ENCODE data around the gene CASK.

Gene CASK

DNA sequence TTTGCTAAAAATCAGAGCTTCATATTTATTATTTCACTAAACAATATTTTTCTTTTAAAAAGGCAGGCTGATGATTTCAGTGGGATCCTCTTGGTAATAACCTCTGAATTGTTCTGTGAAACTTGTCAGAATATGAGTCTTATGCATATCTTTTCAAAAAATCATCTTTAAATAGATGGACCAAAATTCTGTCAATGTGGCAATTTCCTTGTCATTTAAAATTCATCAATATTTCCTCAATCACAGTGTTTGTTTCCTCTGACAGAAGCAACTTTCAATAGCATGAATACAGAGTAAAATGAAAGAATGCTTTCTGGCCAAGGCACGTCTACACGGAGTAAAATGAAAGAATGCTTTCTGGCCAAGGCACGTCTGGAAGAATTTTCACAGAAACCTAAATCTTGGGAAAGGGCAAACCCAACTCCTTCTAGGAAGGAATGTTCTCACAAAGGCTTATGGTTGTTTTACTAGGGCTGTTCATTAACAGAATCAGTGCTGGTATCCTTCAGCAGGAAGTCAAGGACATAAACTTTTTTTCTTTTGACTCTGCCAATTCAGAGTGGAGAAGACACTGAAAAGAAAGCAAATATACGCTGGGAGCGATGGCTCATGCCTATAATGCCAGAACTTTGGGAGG, 333.6 kb downstream of the CASK start:
- no peak for DNase-seq (ENCODE audit: low read depth in 4 of 4, low spot score in 1 of 4)

DNA sequence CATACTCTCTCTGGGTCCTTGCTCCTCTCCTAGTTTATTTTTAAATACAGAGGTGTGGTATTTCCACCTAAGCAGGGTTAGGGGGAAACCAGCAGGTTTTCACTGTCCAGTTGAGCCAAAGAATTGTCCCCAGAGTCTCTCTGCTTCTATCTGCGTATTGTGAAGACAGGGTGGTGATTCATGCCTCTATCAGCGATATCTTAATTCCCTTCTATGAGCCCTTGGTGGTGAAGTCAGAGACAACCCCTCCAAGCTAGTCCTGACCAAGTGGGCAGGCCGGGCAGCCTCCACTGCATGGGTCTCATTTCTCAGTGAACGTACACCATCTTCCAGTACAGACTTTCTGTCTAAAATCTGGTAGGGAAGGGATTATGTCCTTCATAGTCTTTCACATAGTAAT, 335.1 kb downstream of the CASK start:
- no peak for DNase-seq (ENCODE audit: low read depth in 4 of 4, low spot score in 1 of 4)

DNA sequence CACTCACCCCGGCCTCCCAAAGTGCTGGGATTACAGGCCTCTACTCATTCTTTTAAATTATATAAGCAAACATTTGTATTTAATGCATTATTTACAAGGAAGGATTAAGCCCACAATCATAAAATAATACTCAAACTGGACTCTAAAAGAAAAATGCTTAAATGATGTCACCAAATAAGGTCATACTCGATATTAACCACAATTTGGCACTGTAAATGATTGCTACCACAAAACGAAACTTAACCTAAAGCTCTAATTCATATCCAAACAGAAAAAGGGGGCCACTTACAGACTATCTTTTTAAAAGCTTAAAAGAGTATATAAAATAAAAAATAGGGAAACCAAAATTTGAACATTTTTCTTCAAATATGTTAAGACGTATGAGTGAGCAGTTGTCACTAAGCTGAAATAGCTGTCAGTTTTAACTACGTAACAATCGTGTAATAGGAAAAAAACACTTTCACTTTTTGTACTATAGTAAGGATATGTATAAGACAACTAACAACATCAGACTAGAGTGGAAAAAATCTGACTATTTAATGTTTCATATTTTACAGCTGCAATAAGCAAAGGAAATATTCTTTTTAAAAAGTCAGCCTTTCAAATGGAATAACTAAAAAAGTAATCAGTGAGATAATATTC, 342.8 kb downstream of the CASK start:
- DNase-seq (ENCODE audit: low read depth in 4 of 4, low spot score in 1 of 4), result no peak

DNA sequence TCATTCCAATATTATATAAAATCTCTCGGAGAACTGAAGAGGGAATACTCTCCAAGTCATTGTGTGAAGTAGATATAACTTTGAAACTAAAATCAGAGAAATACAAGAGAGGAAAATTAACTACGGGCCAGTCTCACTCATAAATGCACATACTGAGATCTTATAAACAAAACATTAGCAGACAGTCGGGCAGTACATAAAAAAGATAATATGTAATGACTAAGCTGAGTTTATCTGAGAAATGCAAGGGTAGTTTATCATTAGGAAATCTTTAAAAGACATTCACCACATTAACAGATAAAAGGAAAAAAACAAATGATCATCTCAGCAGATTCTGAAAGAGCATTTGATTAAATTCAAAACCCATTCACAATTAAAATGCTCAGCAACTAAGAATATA, 359.5 kb downstream of the CASK start:
- DNase-seq (ENCODE audit: low read depth in 4 of 4, low spot score in 1 of 4), result no peak

DNA sequence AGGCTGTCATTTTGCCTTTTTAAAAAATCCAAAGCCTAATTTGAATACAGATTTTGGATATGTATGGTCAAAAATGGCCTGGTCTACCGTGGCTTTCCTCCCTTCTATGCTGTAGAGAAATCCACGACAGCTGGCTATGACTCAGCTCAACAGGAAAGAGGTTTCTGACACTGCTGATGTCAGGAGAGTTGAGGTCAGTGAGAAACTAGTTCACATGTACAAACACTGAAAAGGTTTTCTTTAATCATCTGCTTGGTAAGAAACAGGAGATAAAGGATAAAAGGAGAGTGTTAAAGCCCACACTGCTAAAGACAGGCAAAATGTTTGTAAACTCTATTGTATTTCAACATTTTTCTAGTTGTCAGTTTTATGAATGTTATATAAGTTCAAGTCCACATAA, 362.3 kb downstream of the CASK start:
- DNase-seq (ENCODE audit: low read depth in 4 of 4, low spot score in 1 of 4), result no peak

DNA sequence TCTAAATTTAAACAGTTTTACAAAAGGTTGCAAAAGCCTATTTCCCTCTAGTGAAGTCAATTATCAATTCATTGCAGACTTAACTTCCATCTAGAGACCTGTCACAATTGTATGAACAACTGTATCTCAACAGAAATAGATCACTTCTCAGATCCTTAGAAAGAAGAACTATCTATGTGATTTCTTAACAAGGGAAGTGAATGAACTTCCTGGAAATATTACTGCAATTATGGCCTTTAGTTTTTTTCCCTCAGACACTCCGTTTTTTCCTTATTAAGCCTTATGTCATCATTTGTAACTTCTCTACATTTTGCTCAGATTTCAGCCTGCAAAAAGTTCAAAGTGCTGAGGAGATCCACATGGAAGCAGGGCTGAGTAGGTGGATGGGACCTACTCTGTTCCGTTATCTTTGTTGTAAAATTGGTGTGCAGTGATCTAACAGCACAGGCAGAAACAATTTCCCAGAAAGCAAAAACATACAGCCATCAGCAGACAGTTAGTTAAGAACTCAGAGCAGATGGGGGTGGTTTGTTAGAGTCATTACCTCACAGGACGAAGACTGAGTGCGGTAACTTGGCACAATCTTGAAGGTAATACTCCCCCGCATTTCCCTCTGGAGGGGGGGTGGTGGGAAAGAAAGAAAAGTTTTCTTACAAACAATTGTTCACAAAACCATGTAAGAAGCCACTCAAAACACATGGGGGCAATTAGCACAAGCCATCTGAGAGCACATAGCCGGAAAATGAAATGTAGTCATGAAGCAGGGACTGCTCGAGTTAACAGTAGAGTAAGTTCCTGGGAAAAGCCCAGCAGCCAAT, 363.9 kb downstream of the CASK start:
- DNase-seq (ENCODE audit: low read depth in 4 of 4, low spot score in 1 of 4), result no peak

DNA sequence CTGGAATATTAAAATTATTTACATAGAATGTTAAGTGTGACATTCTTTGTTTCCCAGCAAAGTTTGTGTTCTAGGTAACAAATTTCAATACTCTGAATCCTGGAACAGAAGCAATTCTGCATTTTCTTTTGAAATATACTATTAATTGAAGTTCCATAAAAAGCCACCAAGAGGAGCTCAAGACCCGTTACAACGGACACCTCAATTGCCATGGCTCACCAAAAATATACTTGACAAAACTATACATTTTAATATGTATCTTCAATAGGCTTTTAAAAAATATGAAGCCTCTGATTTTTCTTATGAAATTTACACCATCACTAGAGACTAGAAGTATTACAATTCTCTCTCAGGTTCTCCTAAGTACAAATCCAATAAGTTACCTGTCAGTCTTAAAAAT, 364.8 kb downstream of the CASK start:
- DNase-seq (ENCODE audit: low read depth in 4 of 4, low spot score in 1 of 4), result no peak

DNA sequence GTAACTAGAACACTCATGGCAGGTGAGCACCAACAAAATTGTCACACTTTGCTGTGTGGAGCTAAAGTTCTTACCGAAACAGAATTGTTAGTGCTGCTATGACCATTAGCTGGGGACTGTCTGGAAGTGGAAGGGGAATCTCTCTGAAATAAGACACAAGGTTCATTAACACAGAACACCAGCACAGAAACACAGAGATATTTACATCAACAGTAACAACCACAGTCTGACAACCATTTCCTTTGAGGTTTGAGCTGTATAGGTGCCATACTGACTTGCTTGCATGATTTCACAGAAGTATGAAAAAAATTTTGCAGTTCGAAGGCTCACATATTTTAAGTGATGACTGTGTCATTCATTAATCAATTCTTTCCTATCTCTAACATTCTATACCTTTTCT, 366.4 kb downstream of the CASK start:
- DNase-seq (ENCODE audit: low read depth in 4 of 4, low spot score in 1 of 4), result no peak

DNA sequence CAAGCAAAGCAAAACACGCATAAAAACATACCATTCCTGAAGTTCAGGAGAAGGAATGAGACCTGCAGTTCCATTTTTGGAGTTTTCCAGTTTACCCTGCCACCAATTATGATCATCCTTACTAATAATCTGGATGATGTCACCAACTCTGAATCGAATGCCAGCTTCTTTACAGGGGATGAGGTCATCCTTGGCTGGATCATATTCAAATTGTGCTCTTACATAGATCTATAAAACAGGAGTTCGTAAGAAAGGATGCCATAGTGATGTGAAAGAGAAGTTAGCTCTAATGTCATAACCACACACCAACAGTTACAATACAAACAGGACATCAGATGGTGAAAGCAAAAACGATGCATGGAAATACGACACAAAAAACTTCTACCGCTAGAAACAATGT, 369.7 kb downstream of the CASK start:
- no peak for DNase-seq (ENCODE audit: low read depth in 4 of 4, low spot score in 1 of 4)

DNA sequence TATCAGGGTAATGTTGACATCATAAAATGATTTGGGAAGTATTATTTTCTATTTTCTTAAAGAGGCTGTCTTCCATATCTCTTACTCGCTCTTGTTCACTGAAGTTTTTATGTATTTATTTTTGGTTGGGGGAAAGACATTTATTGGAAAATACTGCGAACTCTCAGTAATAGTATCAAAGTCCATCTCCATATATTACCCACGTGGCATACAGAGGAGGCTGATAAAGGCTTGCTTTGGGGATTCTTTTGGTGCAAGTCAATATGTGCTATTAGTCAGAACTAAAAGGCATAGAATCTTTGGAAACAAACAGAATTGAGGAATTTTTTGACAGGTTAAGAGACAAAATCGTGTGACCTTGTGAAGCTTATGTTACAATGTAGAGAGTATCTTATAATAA, 374.9 kb downstream of the CASK start:
- no peak for DNase-seq (ENCODE audit: low read depth in 4 of 4, low spot score in 1 of 4)

DNA sequence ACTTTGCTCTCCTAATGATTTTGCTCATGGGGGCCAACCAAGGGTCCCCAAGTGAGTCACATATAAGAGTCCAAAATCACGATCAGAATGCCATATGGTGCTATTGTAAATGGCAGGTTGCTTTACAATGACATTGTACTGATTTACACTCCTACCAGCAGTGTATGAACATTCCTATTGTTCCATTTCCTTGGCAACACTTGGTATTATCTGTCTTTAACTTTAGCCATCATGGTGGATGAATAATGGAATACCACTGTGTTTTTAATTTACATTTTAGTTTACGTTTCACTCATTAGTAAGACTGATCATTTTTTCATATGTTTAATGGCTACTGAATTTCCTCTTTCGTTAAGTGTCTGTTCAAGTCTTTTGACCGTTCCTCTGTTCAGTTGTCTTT, 379.7 kb downstream of the CASK start:
- no peak for DNase-seq (ENCODE audit: low read depth in 4 of 4, low spot score in 1 of 4)

DNA sequence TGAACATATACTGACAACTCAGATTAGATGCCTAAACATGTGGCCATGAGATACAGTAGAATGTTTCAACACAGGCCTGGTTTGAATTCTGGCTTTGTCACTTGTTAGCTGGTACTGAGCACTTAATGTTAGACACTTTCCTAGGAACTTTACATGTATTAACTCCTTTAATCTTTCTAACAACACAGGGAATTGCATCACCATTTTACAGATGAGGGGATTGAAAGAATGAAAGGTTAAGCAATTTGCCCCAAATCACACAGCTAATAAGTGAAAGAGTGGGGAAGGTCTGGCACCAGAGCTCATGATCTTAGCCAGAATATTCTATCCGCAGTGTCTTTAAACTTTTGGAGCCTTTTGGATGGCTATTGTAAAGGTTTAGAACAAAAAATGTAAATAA, 380.3 kb downstream of the CASK start:
- no peak for DNase-seq (ENCODE audit: low read depth in 4 of 4, low spot score in 1 of 4)

DNA sequence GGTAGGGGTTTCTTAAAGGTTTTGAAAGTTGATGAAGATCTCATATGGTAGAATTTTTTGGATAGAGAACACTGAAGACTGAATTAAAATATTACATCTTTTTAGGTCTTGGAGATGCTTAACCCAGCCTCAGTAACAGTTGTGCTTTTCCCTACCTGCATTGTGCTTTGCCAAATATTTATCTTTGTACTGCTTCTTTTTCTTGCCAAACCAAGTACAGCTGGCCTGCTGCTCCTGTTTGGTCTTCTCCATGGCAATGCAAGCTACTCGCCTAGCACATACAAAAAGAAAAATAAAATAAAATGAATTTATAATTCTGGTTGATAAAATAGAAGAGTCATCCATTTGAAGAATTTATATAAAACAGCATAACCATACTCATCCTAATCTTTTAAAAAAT, 380.8 kb downstream of the CASK start:
- no peak for DNase-seq (ENCODE audit: low read depth in 4 of 4, low spot score in 1 of 4)

DNA sequence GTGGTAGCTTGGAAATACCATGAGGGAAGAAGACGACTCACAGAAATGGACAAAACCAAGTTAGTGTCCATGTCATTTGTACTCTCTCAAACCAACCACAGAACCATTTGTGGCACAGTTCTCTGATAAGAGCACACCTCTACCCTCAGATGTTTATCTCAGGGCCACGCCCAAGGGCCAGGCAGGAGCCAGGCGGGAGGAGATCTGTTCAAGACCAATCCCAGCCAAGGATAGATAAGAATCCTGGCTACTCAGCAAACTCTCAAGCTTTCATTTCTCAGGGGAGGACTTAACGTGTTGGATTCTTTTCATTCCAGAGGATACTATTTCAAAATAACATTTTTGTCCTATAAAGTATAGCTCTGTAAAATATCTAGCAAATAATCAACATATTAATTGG, 381.2 kb downstream of the CASK start:
- no peak for DNase-seq (ENCODE audit: low read depth in 4 of 4, low spot score in 1 of 4)

DNA sequence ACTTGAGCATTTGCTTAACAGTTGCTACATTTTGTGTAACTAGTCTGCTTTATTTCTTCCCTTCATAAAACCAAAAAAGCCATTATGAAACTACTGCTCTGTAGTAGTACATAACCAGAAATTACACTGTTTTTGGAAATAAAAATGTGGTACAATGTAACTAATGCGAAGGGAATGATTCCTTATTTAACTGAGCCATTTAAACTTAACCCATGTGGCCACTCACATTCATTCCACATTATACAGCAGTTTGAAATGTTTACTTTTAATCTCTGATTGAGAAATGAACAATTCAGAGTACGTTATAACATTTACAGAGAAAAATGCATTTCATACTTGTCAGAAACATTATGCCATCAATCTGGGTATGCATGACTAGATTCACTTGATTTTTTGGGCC, 382.0 kb downstream of the CASK start:
- DNase-seq (ENCODE audit: low read depth in 4 of 4, low spot score in 1 of 4), result no peak

DNA sequence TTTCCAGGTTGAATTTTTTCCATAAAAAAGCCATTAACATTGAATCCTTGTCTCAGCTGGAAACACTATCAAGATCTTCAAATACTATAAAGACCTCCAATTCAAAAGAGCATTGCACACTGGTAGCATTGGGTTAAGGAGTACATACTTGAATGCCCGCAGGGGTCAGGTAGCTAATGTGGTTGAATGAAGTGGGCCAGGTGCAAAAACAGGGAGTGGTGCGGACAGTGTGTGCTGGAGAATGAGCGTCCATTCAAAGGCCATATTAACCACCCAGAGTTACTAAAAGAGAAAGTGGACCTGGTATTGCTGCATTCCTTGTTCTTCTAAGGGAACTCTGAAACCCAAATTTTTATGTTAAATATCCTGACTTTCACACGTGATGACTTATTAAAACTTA, 384.6 kb downstream of the CASK start:
- no peak for DNase-seq (ENCODE audit: low read depth in 4 of 4, low spot score in 1 of 4)

DNA sequence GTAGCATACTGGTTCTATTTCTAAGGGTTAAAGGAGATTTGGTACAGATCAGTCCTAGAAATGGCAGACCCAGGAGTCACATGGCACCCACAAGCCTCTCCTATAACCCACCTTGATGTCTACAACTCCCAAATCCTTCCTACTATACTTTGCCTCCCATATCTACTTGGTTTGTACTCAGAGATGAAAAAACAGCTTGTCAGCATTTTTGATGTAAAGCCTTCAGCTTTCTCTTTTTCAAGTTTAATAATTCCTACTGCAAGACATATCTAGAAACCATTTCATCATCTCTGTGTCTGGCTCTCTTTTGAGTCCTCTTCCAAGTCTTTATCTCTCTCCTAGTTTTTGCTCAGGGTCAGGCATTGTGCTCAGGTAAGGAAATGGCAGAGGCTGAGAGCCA, 393.3 kb downstream of the CASK start:
- DNase-seq (ENCODE audit: low read depth in 4 of 4, low spot score in 1 of 4), result no peak

DNA sequence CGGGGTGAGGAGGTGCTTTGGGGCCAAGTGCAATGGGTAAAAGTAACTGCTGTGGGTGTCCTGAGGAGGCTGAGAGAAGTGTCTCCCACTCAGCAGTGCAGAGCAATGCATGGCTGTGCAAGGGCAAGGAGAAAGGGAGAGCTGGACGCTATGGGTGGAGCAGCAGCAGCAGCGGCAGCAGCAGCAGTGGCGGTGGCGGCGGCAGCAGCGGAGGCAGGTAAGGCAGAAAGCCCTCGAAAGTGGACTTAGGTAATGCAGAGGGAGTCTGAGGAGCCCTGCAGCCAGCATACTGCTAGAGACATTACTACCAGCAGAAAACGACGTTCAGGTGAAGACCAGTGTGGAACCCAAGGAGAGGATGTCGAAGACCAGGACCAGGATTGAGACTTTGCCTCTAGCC, 394.1 kb downstream of the CASK start:
- DNase-seq (ENCODE audit: low read depth in 4 of 4, low spot score in 1 of 4), result no peak

DNA sequence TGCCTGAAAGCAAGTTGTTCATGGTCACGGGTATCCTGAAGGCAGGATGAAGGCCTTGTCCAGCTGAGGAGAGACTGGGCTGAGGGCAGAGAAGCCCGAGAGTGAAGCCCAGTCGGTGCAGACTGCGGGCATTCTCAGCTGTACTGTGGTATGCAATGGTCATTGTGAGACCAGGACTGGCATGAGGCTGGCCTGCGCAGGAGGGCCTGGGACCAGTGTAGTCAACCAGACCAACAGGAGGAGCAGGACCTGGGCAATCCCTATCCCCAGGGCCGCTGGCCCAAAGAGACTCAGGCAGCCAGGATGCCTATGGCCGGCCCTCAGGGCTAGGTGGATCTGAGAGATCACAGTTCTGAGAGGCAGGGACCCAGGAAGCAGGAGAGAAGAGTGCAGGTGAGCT, 394.6 kb downstream of the CASK start:
- DNase-seq (ENCODE audit: low read depth in 4 of 4, low spot score in 1 of 4), result no peak

DNA sequence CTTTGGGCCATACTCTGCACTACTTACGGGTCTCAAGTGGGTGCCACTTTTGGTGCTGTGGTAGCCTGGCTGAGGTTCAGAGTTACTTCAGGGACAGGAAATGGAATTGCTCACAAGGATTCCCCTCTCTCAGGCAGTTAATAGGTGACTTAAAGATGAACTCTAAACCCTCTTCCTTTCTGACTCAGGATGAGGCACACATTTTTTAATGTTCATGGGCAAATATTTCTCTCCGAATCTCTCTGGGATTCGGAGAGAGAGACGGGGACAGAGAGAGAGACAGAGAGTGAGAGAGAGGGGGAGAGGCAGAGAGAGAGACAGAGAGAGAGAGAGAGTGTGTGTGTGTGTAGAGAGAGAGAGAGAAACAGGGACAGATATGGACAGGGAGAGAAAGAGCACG, 396.4 kb downstream of the CASK start:
- DNase-seq (ENCODE audit: low read depth in 4 of 4, low spot score in 1 of 4), result no peak

DNA sequence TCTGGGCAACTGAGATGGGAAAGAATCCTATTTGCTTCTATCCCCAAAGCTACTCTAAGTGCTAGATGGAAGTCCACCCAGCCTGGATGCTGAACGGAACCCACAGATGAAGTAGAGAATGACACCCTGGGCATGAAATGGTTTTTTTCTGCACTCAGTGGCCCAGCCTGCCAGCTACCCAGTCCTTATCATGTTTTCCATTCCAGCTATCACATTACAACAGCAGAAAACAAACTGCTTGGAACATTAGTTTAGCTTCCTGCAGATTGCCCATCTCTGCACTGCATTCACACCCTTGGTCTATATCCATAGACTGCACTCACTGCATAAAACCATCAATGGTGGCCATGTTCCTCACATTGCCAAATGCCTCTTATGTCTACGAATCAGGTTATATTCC, 397.1 kb downstream of the CASK start:
- no peak for DNase-seq (ENCODE audit: low read depth in 4 of 4, low spot score in 1 of 4)

DNA sequence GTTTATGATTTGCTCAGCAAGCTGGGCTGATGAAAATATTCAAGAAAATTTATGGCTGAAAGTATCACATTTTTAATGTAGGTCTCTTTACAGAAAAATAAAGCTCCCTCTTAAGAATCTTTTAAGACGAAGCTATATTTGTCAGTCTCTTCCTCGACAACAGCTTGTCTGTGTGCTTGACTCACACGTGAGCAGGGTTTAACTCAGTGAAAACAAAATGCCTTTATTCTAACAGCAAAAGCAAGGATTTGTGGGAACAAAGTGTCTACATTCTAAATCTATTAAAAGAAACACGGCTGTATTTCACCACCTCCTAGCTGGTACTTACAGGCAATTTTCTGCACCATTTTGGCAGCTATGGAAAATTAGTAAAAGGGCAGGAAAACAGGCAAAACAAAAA, 400.7 kb downstream of the CASK start:
- no peak for DNase-seq (ENCODE audit: low read depth in 4 of 4, low spot score in 1 of 4)

DNA sequence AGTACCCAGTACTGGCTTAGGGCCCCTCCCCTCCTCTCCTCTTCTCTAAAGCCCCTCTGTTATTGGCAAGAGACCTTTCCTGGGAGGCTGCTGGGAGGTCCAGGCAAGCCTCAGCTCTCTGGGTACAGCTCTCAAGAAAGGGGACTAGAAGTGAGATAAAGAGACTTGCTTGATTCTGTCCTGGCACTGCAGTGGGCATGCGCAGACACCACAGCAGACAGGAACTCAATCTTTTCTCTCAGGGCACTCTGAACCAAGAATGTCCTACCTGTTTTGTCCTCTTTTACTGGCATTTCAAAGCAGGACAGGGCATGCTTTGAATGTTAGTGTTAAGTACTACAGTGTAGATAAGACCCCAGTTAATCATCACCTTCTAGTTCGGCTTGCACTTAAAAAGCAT, 401.3 kb downstream of the CASK start:
- no peak for DNase-seq (ENCODE audit: low read depth in 4 of 4, low spot score in 1 of 4)

All from stimulated activated CD4-positive, alpha-beta T cell treated with anti-CD3 and anti-CD28 coated beads, Interleukin-1b, Interleukin-23, amount 100 ng/mL, for 24 hours (primary cell).